Type B pancreatic cell (in vitro differentiated cells): ENCODE results near the gene PPIL1. TPM values are rescaled to one million over a fixed set of nuclear protein-coding genes. Genes with fewer than 3 reads are reported as not detected.

ENCODE experiments used
- DNase-seq: peaks from one replicate; pipeline ENCODE4 v3.0.0; 2021; ENCODE audit warnings: mixed read lengths; ENCODE audit not compliant: unreplicated experiment; ENCODE audit errors: extremely low spot score
- H3K27ac Mint-ChIP-seq: 2 replicates; pipeline ENCODE4 v1.8.0; 2021; ENCODE audit warnings: mild to moderate bottlenecking, mixed read lengths
- H3K27me3 Mint-ChIP-seq: 2 replicates; pipeline ENCODE4 v1.8.0; 2021; ENCODE audit warnings: mixed read lengths
- H3K36me3 Mint-ChIP-seq: 2 replicates; pipeline ENCODE4 v1.8.0; 2021; ENCODE audit warnings: mixed read lengths
- H3K4me1 Mint-ChIP-seq: one replicate; pipeline ENCODE4 v1.8.0; 2021; ENCODE audit warnings: mixed read lengths; ENCODE audit not compliant: unreplicated experiment
- H3K4me3 Mint-ChIP-seq: 2 replicates; pipeline ENCODE4 v1.8.0; 2021; ENCODE audit warnings: mild to moderate bottlenecking, mixed read lengths
- H3K9me3 Mint-ChIP-seq: 2 replicates; pipeline ENCODE4 v1.8.0; 2021; ENCODE audit warnings: mixed read lengths
- total RNA-seq: library from RNA; stranded (reverse); gene quantifications from 2 replicates; pipeline ENCODE4 v1.2.1, GENCODE V29; 2021; ENCODE audit warnings: low replicate concordance
- TF ChIP-seq, protein P1 (sequence below): fragments of 200-600 bp; sonication (generic); conservative IDR thresholded peaks from 2 replicates; pipeline ENCODE4 v1.5.0; 2021; ENCODE audit warnings: antibody characterized with exemption, mild to moderate bottlenecking

PPIL1 gene
- total RNA-seq, 1 donor from 2014 or later: 50.4 TPM

DNA sequence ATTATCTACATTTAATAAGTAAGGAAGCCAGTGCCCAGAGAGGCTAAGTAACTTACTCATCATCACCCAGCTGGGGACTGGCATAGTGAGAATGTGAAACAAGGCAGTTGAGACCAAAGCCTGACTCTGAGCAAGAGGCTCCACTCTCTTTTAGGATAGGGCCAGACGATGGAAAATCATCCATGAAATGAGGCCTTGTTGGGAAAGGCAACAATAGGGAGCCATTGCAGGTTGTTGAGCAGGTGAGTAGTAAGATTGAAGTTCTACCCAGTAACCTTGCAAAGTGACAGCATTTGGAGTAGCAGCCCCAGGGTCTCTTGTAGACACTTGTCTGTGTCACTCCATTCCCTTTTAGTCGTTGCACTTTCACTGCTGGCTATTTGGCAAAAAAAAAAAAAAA lies 32.8 kb downstream of the PPIL1 start:
- DNase-seq: no peak
- peaks cover 70% of the 10 kb centered on the region for H3K27me3 Mint-ChIP-seq
- H3K4me3 Mint-ChIP-seq: no peak overlapping the region
- no peaks in the 10 kb centered on the region for H3K36me3 Mint-ChIP-seq
- H3K27ac Mint-ChIP-seq: no peak overlapping the region
- TF ChIP-seq, protein P1, sequence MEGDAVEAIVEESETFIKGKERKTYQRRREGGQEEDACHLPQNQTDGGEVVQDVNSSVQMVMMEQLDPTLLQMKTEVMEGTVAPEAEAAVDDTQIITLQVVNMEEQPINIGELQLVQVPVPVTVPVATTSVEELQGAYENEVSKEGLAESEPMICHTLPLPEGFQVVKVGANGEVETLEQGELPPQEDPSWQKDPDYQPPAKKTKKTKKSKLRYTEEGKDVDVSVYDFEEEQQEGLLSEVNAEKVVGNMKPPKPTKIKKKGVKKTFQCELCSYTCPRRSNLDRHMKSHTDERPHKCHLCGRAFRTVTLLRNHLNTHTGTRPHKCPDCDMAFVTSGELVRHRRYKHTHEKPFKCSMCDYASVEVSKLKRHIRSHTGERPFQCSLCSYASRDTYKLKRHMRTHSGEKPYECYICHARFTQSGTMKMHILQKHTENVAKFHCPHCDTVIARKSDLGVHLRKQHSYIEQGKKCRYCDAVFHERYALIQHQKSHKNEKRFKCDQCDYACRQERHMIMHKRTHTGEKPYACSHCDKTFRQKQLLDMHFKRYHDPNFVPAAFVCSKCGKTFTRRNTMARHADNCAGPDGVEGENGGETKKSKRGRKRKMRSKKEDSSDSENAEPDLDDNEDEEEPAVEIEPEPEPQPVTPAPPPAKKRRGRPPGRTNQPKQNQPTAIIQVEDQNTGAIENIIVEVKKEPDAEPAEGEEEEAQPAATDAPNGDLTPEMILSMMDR: no peak
- H3K9me3 Mint-ChIP-seq: no peaks in the 10 kb centered on the region
- peaks cover 12% of the 10 kb centered on the region for H3K4me1 Mint-ChIP-seq

DNA sequence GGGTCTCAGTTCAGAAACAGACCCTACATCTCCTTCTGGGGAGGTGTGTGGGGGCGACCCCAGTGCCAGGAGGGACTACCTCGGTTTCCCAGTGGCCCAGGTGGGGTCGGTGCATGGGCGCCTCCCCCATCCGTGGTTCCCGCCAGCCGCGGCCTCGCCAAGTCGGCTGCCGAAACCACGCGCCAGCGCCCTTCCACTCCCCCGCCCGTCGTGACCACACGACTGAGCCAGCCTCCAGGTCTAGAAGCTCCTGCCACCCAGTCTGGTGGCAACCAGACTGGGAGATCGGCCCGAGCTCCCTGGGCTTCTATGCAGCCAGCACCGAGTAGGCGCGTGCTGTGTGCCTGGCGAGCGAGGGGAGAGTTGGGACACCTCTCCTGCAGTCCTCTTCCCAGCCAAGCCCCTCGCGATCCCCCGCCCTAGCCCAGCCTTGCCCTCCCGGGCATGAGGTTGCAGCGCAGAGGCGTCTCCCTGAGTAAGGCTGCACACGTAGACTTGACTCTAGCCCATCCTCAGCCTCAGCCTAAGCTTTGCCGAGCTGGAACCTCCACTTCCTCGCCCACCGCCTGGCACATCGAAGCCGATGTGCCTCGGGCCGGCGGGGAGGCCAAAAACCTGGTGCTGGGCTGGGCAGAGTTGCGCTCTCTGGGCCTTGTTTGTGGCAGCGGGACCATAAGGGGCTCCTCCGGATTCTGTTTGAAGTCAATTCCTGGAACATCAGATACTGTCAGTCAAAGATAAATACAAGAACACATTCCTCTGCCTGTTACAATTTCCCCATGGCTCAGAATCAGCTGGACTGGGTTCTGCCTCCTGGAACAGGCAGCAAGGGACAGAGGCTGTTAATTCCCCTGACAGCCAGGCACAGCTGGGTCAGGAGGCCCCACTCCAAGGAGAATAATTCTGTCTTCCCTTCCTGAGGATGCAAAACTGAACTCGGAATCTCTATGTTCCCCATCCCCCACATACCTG lies 33.9 kb downstream of the PPIL1 start:
- no peaks in the 10 kb centered on the region for H3K36me3 Mint-ChIP-seq
- no peak for DNase-seq
- H3K4me3 Mint-ChIP-seq: peak overlapping the region; percentile 86
- H3K4me1 Mint-ChIP-seq: peaks cover 12% of the 10 kb centered on the region
- H3K9me3 Mint-ChIP-seq: no peaks in the 10 kb centered on the region
- peak overlapping the region; percentile 69 for H3K27ac Mint-ChIP-seq
- H3K27me3 Mint-ChIP-seq: peaks cover 75% of the 10 kb centered on the region
- TF ChIP-seq, protein P1: no peak

- Mint-ChIP-seq H3K36me3 (no peaks in the 10 kb centered on the region), H3K27me3 (peaks cover 73% of the 10 kb centered on the region), H3K9me3 (no peaks in the 10 kb centered on the region), H3K27ac (no peak overlapping the region), H3K4me3 (peak overlapping the region; percentile 83), H3K4me1 (peaks cover 16% of the 10 kb centered on the region)
- no peak for DNase-seq
- TF ChIP-seq, protein P1: peak; percentile 56
These were observed 34.7 kb downstream of the PPIL1 start for GRCh38 chr6:36839749-36840431.

GRCh38 chr6:36838896-36839748 lies 35.5 kb downstream of the PPIL1 start, which contains the start of gene CPNE5:
Gene CPNE5 (minus strand): TSS chr6:36839444. CDS start chr6:36839377, 67 bp downstream.
- peaks cover 19% of the 10 kb centered on the region for H3K4me1 Mint-ChIP-seq
- H3K27me3 Mint-ChIP-seq: peaks cover 70% of the 10 kb centered on the region
- TF ChIP-seq, protein P1: no peak
- no peaks in the 10 kb centered on the region for H3K9me3 Mint-ChIP-seq
- H3K36me3 Mint-ChIP-seq: no peaks in the 10 kb centered on the region
- H3K27ac Mint-ChIP-seq: no peak within 1 kb of the TSS
- peak within 1 kb of the TSS; percentile 83 for H3K4me3 Mint-ChIP-seq
- DNase-seq: no peak

GRCh38 chr6:36837686-36838085 lies 36.9 kb downstream of the PPIL1 start:
- no peaks in the 10 kb centered on the region for H3K36me3 Mint-ChIP-seq
- no peak for DNase-seq
- TF ChIP-seq, protein P1: no peak
- H3K4me1 Mint-ChIP-seq: peaks cover 19% of the 10 kb centered on the region
- H3K9me3 Mint-ChIP-seq: peaks cover 4% of the 10 kb centered on the region
- H3K27me3 Mint-ChIP-seq: peaks cover 61% of the 10 kb centered on the region
- H3K4me3 Mint-ChIP-seq: peak overlapping the region; percentile 82
- H3K27ac Mint-ChIP-seq: no peak overlapping the region
